SK-N-MC (cell line): Measurements from ENCODE around the gene MYO5A.

Source experiments
- EZH2 ChIP-seq: fragments of 200-600 bp; sonication (generic); IDR thresholded peaks from one replicate; pipeline ENCODE4 v1.6.1; 2017; ENCODE audit warnings: antibody characterized with exemption
- FOXP2 ChIP-seq: optimal IDR thresholded peaks from 2 replicates; pipeline ENCODE3; 2011; ENCODE audit warnings: mild to moderate bottlenecking, moderate library complexity; ENCODE audit not compliant: insufficient read depth; ENCODE audit errors: extremely low read length, control extremely low read depth

DNA sequence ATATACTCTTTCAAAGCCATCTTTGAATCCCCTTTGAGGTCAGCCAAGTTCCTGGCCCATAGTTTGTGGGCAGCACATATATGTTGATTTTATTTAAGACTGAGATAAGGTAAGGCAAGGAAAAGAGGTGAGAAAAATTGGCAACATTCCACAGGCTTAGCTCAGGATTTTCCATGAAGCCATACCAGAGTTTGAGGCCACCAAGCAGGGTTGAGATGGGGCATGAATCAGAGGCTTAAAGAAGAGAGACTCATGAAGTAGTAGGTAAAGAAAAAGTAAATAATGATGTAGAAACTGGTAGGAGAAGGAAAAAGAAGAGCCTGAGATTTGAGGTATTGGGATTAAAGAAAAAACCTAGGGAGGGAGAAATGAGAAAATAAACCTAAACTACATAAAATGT, 89.2 kb downstream of the MYO5A start:
- TF ChIP-seq FOXP2 (no peak), EZH2 (no peak)
